Testis (tissue), 2 donors: ENCODE results near the gene ACSS2.

Experiments used
- POLR2A ChIP-seq: fragments of 450-650 bp; IDR thresholded peaks from one replicate; pipeline ENCODE4 v1.6.1; 2017; ENCODE audit warnings: antibody characterized with exemption, mild to moderate bottlenecking, moderate library complexity
- TF ChIP-seq, protein P1 (sequence below), 3 experiments: fragments of 450-650 bp in 2 of 3; fragments of 200-600 bp in 1 of 3; sonication (generic) in 1 of 3; IDR thresholded peaks; one replicate each; pipeline ENCODE4 v1.5.1; 2016 to 2019; ENCODE audit warnings: antibody characterized with exemption in 3 of 3, mild to moderate bottlenecking in 2 of 3, moderate library complexity in 1 of 3

GRCh38 chr20:34915131-34915530 lies 38.7 kb downstream of the ACSS2 start:
- TF ChIP-seq, protein P1, sequence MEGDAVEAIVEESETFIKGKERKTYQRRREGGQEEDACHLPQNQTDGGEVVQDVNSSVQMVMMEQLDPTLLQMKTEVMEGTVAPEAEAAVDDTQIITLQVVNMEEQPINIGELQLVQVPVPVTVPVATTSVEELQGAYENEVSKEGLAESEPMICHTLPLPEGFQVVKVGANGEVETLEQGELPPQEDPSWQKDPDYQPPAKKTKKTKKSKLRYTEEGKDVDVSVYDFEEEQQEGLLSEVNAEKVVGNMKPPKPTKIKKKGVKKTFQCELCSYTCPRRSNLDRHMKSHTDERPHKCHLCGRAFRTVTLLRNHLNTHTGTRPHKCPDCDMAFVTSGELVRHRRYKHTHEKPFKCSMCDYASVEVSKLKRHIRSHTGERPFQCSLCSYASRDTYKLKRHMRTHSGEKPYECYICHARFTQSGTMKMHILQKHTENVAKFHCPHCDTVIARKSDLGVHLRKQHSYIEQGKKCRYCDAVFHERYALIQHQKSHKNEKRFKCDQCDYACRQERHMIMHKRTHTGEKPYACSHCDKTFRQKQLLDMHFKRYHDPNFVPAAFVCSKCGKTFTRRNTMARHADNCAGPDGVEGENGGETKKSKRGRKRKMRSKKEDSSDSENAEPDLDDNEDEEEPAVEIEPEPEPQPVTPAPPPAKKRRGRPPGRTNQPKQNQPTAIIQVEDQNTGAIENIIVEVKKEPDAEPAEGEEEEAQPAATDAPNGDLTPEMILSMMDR (IDR thresholded peaks at IDR 0.05), result no peak
- no peak for TF ChIP-seq POLR2A
